GM19328 (cell line): ENCODE results near the gene ZNF844.
"Not testable (repeated sequence)": the region's sequence is repeated elsewhere in the genome, so short reads cannot be mapped to it uniquely, and the experiment has no call there.

ENCODE experiments used
- ATAC-seq: cut with Tn5 transposase; IDR thresholded peaks from one replicate; pipeline ENCODE4 v1.9.1; 2021; ENCODE audit warnings: mild to moderate bottlenecking, moderate library complexity; ENCODE audit not compliant: unreplicated experiment

ZNF844 gene

GRCh38 chr19:12092065-12092867 lies 27.7 kb downstream of the ZNF844 start:
- no peak for ATAC-seq

- no peak for ATAC-seq
Measured at GRCh38 chr19:12092956-12093355, 28.4 kb downstream of the ZNF844 start.

GRCh38 chr19:12093777-12094176 lies 29.2 kb downstream of the ZNF844 start:
- no peak for ATAC-seq

- no peak for ATAC-seq
Measured at GRCh38 chr19:12095111-12095790, 30.7 kb downstream of the ZNF844 start.

- no peak for ATAC-seq
Measured at GRCh38 chr19:12098040-12098439, 33.5 kb downstream of the ZNF844 start.

- not testable (repeated sequence) for ATAC-seq
Measured at GRCh38 chr19:12103909-12104308, 39.4 kb downstream of the ZNF844 start.

GRCh38 chr19:12111176-12111575 lies 46.6 kb downstream of the ZNF844 start:
- no peak for ATAC-seq

- no peak for ATAC-seq
Measured at GRCh38 chr19:12111943-12112637, 47.6 kb downstream of the ZNF844 start.

GRCh38 chr19:12112701-12113100 lies 48.2 kb downstream of the ZNF844 start:
- no peak for ATAC-seq

GRCh38 chr19:12113121-12113520 lies 48.6 kb downstream of the ZNF844 start:
- no peak for ATAC-seq

GRCh38 chr19:12117201-12117970 lies 52.9 kb downstream of the ZNF844 start:
- ATAC-seq: no peak

- no peak for ATAC-seq
Measured at GRCh38 chr19:12126707-12127106, 62.2 kb downstream of the ZNF844 start.
